HepG2 (cell line): ENCODE measurements around the gene PSMG3. TPM values are rescaled to one million over a fixed set of nuclear protein-coding genes. Genes with fewer than 3 reads are reported as not detected.

Experiments
- ARID5B ChIP-seq: IDR thresholded peaks from 2 replicates; pipeline ENCODE4 v1.4.0; 2020; ENCODE audit warnings: mild to moderate bottlenecking, missing genetic modification reagents
- CSRNP1 ChIP-seq: sonication (generic); formaldehyde crosslinking; IDR thresholded peaks from 2 replicates; pipeline ENCODE4 v1.8.1; 2023; ENCODE audit warnings: mild to moderate bottlenecking, missing genetic modification reagents
- FOXM1 ChIP-seq: sonication (generic); formaldehyde crosslinking; IDR thresholded peaks from 2 replicates; pipeline ENCODE4 v1.5.0; 2020; ENCODE audit warnings: missing genetic modification reagents
- FUBP1 ChIP-seq: sonication (generic); formaldehyde crosslinking; IDR thresholded peaks from 2 replicates; pipeline ENCODE4 v1.5.1; 2020; ENCODE audit warnings: missing genetic modification reagents, mild to moderate bottlenecking, borderline replicate concordance
- MEIS1 ChIP-seq: sonication (generic); formaldehyde crosslinking; IDR thresholded peaks from 2 replicates; pipeline ENCODE4 v1.9.0; 2021; ENCODE audit warnings: mild to moderate bottlenecking, missing genetic modification reagents, moderate library complexity, borderline replicate concordance
- MLXIP ChIP-seq: sonication (generic); formaldehyde crosslinking; IDR thresholded peaks from 2 replicates; pipeline ENCODE4 v1.9.0; 2021; ENCODE audit warnings: missing genetic modification reagents, borderline replicate concordance
- MTF2 ChIP-seq: sonication (generic); formaldehyde crosslinking; IDR thresholded peaks from 2 replicates; pipeline ENCODE4 v1.5.0; 2020; ENCODE audit warnings: missing genetic modification reagents, borderline replicate concordance
- SNRNP70 ChIP-seq: fragments of 200-400 bp; formaldehyde crosslinking; IDR thresholded peaks from 2 replicates; pipeline ENCODE4 v1.6.1; 2017; ENCODE audit warnings: mild to moderate bottlenecking, low read depth, low read length, moderate library complexity
- WIZ ChIP-seq: sonication (generic); formaldehyde crosslinking; IDR thresholded peaks from 2 replicates; pipeline ENCODE4 v1.5.1; 2020; ENCODE audit warnings: mild to moderate bottlenecking, missing genetic modification reagents
- ZBTB20 ChIP-seq: sonication (generic); formaldehyde crosslinking; IDR thresholded peaks from 2 replicates; pipeline ENCODE4 v1.8.1; 2023; ENCODE audit warnings: missing genetic modification reagents, low read depth, mild to moderate bottlenecking, borderline replicate concordance
- ZNF205 ChIP-seq: IDR thresholded peaks from 2 replicates; pipeline ENCODE4 v1.6.1; 2018; ENCODE audit warnings: missing biosample characterization, missing genetic modification reagents
- ZNF256 ChIP-seq: sonication (generic); formaldehyde crosslinking; conservative IDR thresholded peaks from 2 replicates; pipeline ENCODE4 v1.4.0; 2020; ENCODE audit warnings: missing genetic modification reagents
- ZNF496 ChIP-seq: sonication (generic); formaldehyde crosslinking; IDR thresholded peaks from 2 replicates; pipeline ENCODE4 v1.8.1; 2023; ENCODE audit warnings: mild to moderate bottlenecking, moderate library complexity, missing genetic modification reagents; ENCODE audit not compliant: insufficient replicate concordance
- ZNF629 ChIP-seq: sonication (generic); formaldehyde crosslinking; conservative IDR thresholded peaks from 2 replicates; pipeline ENCODE4 v1.5.0; 2020; ENCODE audit warnings: missing genetic modification reagents
- ZNF660 ChIP-seq: sonication (generic); formaldehyde crosslinking; IDR thresholded peaks from 2 replicates; pipeline ENCODE4 v1.5.1; 2020; ENCODE audit warnings: mild to moderate bottlenecking, low read depth, missing genetic modification reagents, borderline replicate concordance
- ZNF672 ChIP-seq: sonication (generic); formaldehyde crosslinking; IDR thresholded peaks from 2 replicates; pipeline ENCODE4 v1.8.1; 2022; ENCODE audit warnings: missing genetic modification reagents
- ZNF740 ChIP-seq: sonication (generic); formaldehyde crosslinking; IDR thresholded peaks from 2 replicates; pipeline ENCODE4 v1.4.0; 2020; ENCODE audit warnings: missing genetic modification reagents
- polyA plus RNA-seq, 8 experiments: library from polyadenylated mRNA; depleted of rRNA in 3 of 8; stranded (reverse) in 7 of 8; unstranded in 1 of 8; fragments of >200 nt; fragmentation: Illumina TruSeq in 4 of 8; extraction: Trizol in 4 of 8; gene quantifications; 2 replicates each; pipeline versions ENCODE4 v1.2.1 to v1.2.3, GENCODE V29; 2011 to 2016; ENCODE audit warnings: low read depth in 4 of 8, missing spikeins in 1 of 8, mixed read lengths in 1 of 8; ENCODE audit not compliant: insufficient read depth in 1 of 8
- total RNA-seq, 5 experiments: library from RNA; depleted of rRNA; stranded (reverse); fragments of >200 nt; fragmentation: Illumina TruSeq; extraction: Trizol; gene quantifications; 2 replicates each; pipeline ENCODE4 v1.2.3, GENCODE V29; 2016; ENCODE audit warnings: low read depth in 1 of 5

PSMG3 gene
- total and polyA plus RNA-seq, 2 of the 13 experiments (the other 11 are each of a cell fraction or from before 2014, with no cell fraction given) = 29.6 to 48.4 TPM

GRCh38 chr7:1555046-1555812 lies 14.6 kb downstream of the PSMG3 start (continued):
- TF ChIP-seq ZNF496 (CRISPR knock-in tag) (no peak), ZNF256 (CRISPR knock-in tag) (no peak), FUBP1 (CRISPR knock-in tag) (no peak), ZNF205 (CRISPR knock-in tag) (no peak), CSRNP1 (CRISPR knock-in tag) (0 out of 2 replicates have a peak, but pooled peaks have one; percentile 3), WIZ (CRISPR knock-in tag) (no peak), FOXM1 (CRISPR knock-in tag) (no peak), SNRNP70 (no peak), ZNF629 (CRISPR knock-in tag) (no peak), MLXIP (CRISPR knock-in tag) (no peak), ZNF740 (CRISPR knock-in tag) (peak; percentile 98), ZNF660 (no peak), ZNF672 (no peak), ARID5B (CRISPR knock-in tag) (no peak), ZBTB20 (no peak), MTF2 (CRISPR knock-in tag) (no peak; the same call in 1 of the 2 replicates), MEIS1 (no peak)
